HG02885 (cell line): Measurements from ENCODE around the gene SMYD3.
"Not testable (repeated sequence)": the region's sequence is repeated elsewhere in the genome, so short reads cannot be mapped to it uniquely, and the experiment has no call there.

Source experiments
- ATAC-seq: cut with Tn5 transposase; IDR thresholded peaks from one replicate; pipeline ENCODE4 v1.9.1; 2021; ENCODE audit warnings: mild to moderate bottlenecking; ENCODE audit not compliant: unreplicated experiment, poor library complexity

Gene SMYD3

DNA sequence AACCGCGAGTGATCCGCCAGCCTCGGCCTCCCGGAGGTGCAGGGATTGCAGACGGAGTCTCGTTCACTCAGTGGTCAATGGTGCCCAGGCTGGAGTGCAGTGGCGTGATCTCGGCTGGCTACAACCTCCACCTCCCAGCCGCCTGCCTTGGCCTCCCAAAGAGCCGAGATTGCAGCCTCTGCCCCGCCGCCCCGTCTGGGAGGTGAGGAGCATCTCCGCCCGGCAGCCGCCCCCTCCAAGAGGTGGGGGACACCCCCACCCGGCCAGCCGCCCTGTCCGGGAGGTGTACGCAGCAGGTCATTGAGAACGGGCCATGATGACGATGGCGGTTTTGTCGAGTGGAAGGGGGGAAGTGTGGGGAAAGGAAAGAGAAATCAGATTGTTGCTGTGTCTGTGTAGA is 732.1 kb downstream of the SMYD3 start:
- ATAC-seq: not testable (repeated sequence)

- no peak for ATAC-seq
Observed at GRCh38 chr1:245774196-245774595, 732.9 kb downstream of the SMYD3 start.

- ATAC-seq: no peak
Observed at GRCh38 chr1:245773344-245773743, 733.7 kb downstream of the SMYD3 start.

GRCh38 chr1:245772739-245773138 is 734.3 kb downstream of the SMYD3 start:
- ATAC-seq: no peak

DNA sequence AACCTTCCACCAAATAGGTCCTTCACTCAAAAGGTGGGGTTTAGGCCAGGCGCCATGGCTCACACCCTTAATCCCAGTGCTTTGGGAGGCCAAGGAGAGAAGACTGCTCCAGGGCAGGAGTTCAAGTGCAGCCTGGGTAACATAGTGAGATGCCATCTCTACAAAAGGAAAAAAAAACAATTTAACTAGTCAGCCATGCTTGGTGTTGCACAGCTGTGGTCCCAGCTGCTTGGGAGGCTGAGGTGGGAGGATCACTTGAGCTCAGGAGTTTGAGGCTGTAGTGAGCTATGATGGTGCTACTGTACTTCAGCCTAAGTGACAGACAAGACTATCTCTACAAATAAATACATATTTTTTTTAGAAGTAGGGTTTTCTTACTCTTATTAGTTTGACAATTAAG is 734.8 kb downstream of the SMYD3 start:
- no peak for ATAC-seq

GRCh38 chr1:245771511-245772281 is 735.4 kb downstream of the SMYD3 start:
- ATAC-seq: no peak

GRCh38 chr1:245770156-245770555 is 736.9 kb downstream of the SMYD3 start:
- no peak for ATAC-seq

DNA sequence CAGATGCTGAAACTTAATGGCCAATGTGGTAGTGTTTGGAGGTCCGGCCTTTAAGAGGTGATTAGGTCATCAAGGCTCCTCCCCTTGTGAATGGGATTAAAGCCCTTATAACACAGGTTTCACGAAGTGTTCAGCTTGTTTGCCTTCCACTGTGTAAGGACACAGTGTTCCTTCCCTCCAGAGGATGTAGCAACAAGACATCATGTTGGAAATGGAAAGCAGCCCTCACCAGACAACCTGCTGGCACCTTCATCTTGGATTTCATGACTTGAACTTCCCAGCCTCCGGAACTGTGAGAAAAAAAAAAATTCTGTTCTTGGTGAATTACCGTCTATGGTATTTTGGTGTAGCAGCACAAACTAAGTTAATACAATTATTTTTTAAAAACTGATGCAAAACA is 738.5 kb downstream of the SMYD3 start:
- ATAC-seq: no peak

DNA sequence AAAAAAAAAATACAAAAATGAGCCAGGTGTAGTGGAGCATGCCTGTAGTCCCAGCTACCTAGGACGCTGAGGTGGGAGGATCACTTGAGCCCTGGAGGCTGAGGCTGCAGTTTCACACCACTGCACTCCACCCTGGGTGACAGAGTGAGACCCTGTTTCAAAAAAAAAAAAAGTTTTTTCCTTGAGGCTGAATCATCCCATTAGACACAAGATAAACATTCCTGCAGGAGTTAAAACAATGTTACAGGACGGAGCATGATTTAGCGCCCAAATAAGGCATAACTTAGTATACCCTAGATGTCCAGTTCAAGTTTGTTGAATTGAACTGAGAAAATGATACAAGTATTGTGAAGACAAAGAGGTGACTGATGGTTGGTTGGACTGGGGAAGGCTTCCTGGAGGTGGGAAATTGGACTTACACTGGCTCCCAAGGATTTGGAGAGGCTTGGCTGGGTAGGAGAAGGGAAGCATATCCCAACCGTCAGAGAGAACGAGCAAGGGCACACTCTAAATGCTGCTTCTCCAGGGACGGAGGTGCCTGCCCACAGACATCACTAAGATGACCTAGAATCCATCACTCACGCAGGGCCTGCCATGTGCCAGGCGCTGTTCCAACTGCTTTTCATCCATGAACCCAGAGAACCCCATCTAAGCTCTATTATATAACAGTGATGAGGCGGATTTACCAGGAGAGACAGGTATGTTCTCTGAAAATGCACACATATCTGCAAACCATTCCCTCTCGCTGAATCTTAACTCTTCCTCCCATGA is 741.7 kb downstream of the SMYD3 start:
- ATAC-seq: no peak

DNA sequence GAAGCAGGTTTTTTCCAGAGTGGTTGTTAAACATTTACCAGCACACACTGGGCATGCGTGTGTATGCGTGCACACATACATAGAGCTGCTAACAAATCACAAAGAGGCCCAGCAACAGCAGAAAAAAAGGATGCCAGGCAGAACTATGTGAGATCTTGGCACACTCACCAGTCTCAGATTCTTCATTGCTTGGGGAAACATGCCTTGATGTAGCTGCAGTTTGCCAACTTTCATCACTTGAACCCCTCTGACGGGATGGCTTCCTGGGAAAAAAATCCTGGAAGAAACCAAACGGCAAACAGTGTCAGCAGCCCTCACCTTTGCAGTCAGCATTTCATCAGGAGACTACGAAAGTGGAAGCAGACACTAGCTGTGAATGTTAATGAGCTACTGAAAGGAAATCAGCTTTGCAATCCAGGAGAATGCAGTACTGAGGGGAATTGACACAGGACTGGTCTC is 743.2 kb downstream of the SMYD3 start:
- ATAC-seq: no peak

DNA sequence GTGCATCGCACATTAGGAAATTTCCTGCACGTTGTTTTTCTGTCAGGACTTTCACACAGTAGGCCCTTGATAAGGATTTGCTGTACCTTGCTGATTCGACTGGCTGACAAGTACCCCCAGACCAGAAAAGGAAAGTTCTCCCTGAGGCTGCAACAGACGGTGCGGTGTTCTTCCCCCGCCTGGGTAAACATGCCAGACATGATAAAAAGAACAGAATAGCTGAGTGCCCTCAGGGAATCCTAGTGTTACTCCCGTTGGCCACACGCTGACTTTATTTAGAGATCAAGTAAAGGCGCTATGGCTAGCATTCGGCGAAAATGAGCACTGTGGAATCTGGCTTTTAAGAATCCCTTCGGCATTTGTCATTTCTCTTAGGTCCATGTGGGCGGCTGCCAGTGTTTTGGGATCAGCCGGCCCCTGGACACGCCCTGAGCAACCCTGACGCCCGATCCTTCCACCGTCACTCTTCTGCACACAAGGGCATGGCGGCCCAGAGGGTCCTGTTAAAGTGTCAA is 744.6 kb downstream of the SMYD3 start:
- no peak for ATAC-seq

- no peak for ATAC-seq
Observed at GRCh38 chr1:245760301-245760700, 746.8 kb downstream of the SMYD3 start.

- no peak for ATAC-seq
Observed at GRCh38 chr1:245754463-245754961, 752.6 kb downstream of the SMYD3 start.

GRCh38 chr1:245753807-245754206 is 753.3 kb downstream of the SMYD3 start:
- ATAC-seq: no peak

- no peak for ATAC-seq
Observed at GRCh38 chr1:245752561-245752960, 754.5 kb downstream of the SMYD3 start.

- no peak for ATAC-seq
Observed at GRCh38 chr1:245751726-245752470, 755.2 kb downstream of the SMYD3 start.

DNA sequence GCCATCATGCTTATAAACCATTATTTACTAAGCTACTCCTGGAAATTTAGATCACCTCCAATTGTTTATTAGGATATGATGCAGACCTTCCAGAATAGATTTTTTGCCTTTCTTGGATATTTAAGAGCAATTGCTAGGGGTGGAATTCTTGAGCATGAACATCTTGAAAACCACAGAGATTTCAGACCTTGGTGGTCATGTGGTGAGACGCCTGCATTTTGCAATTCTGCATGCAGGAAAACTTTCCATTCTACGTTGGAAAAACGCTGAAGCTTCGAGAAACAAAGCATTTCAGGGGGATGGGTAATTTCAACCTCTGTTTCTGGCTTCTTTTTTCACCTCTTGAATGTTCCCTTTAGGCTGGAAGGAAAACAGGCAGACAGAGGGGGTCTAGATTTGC is 756.0 kb downstream of the SMYD3 start:
- no peak for ATAC-seq

DNA sequence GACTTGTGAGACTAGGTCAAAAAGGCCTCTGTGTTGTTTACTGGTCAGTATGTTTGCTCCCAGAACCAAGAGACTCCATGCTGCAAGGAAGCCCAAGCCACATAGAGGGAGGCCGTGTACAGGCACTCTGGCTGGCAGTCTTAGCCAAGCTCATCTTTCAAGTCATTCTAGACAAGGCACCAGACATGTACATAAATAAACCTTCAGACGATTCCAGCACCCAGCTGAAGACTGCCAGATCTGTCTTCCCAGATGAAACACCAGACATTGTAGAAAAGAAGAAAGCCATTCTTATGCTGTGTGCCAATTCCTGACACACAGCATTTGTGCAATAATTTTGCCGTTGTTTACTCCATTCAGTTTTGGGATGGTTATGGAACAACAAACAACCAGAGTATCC is 756.8 kb downstream of the SMYD3 start:
- ATAC-seq: no peak

- no peak for ATAC-seq
Observed at GRCh38 chr1:245749053-245749452, 758.0 kb downstream of the SMYD3 start.

- no peak for ATAC-seq
Observed at GRCh38 chr1:245748646-245749045, 758.4 kb downstream of the SMYD3 start.

- no peak for ATAC-seq
Observed at GRCh38 chr1:245748240-245748639, 758.8 kb downstream of the SMYD3 start.
